IPS-18a (cell line): ENCODE measurements around the gene OTUB1.

Source experiments
- H3K27ac ChIP-seq: one replicate; pipeline ENCODE4 v1.5.1; 2013; ENCODE audit warnings: low read length
- H3K27me3 ChIP-seq: one replicate; pipeline ENCODE4 v1.6.1; 2013; ENCODE audit warnings: mild to moderate bottlenecking, low read length; ENCODE audit not compliant: control insufficient read depth, insufficient read depth
- H3K36me3 ChIP-seq: one replicate; pipeline ENCODE4 v1.6.1; 2013; ENCODE audit warnings: low read depth, low read length; ENCODE audit not compliant: control insufficient read depth
- H3K4me1 ChIP-seq: one replicate; pipeline ENCODE4 v1.6.1; 2013; ENCODE audit warnings: low read depth, low read length; ENCODE audit not compliant: control insufficient read depth
- H3K4me3 ChIP-seq: one replicate; pipeline ENCODE4 v1.5.1; 2013; ENCODE audit warnings: low read length
- H3K9ac ChIP-seq: one replicate; pipeline ENCODE4 v1.6.1; 2013; ENCODE audit warnings: mild to moderate bottlenecking, low read length, moderate library complexity
- H3K9me3 ChIP-seq: one replicate; pipeline ENCODE4 v1.6.1; 2013; ENCODE audit warnings: low read depth, low read length; ENCODE audit not compliant: control insufficient read depth

Gene OTUB1

GRCh38 chr11:63986156-63986931 is at the start of gene OTUB1:
OTUB1 (plus strand) TSS chr11:63986438; CDS start chr11:63986457, 19 bp downstream.
- peak within 1 kb of the TSS; percentile 69 for H3K4me3 ChIP-seq
- H3K36me3 ChIP-seq = peaks cover 22% of the 10 kb centered on the region
- peaks cover 5% of the 10 kb centered on the region for H3K4me1 ChIP-seq
- H3K9me3 ChIP-seq = no peaks in the 10 kb centered on the region
- peak within 1 kb of the TSS; percentile 7 for H3K27ac ChIP-seq
- peak within 1 kb of the TSS; percentile 87 for H3K9ac ChIP-seq
- H3K27me3 ChIP-seq = no peaks in the 10 kb centered on the region

- Histone ChIP-seq H3K27ac (no peak overlapping the region), H3K4me1 (no peaks in the 10 kb centered on the region), H3K9me3 (no peaks in the 10 kb centered on the region), H3K36me3 (peaks cover 4% of the 10 kb centered on the region), H3K4me3 (peak overlapping the region; percentile 76), H3K27me3 (no peaks in the 10 kb centered on the region), H3K9ac (peak overlapping the region; percentile 43)
These were observed 48.3 kb upstream of the OTUB1 start for GRCh38 chr11:63937713-63938478.

GRCh38 chr11:63938479-63939396 is 47.5 kb upstream of the OTUB1 start, which contains the start of gene NAA40:
NAA40 (plus strand) TSS chr11:63939002; CDS start chr11:63939097, 95 bp downstream.
- Histone ChIP-seq H3K27me3 (no peaks in the 10 kb centered on the region), H3K4me3 (peak within 1 kb of the TSS; percentile 88), H3K4me1 (no peaks in the 10 kb centered on the region), H3K9ac (peak within 1 kb of the TSS; percentile 74), H3K36me3 (peaks cover 4% of the 10 kb centered on the region), H3K9me3 (no peaks in the 10 kb centered on the region), H3K27ac (peak within 1 kb of the TSS; percentile 53)

- Histone ChIP-seq H3K9me3 (no peaks in the 10 kb centered on the region), H3K27ac (peak overlapping the region; percentile 53), H3K4me3 (peak overlapping the region; percentile 88), H3K9ac (peak overlapping the region; percentile 74), H3K4me1 (no peaks in the 10 kb centered on the region), H3K27me3 (no peaks in the 10 kb centered on the region), H3K36me3 (peaks cover 4% of the 10 kb centered on the region)
These were observed 46.8 kb upstream of the OTUB1 start for GRCh38 chr11:63939397-63939891.

- H3K9ac ChIP-seq = no peak overlapping the region
These were observed 45.5 kb upstream of the OTUB1 start for GRCh38 chr11:63940786-63941185.

GRCh38 chr11:63941901-63942300 is 44.3 kb upstream of the OTUB1 start:
- no peaks in the 10 kb centered on the region for H3K9me3 ChIP-seq
- H3K27ac ChIP-seq = no peak overlapping the region
- no peaks in the 10 kb centered on the region for H3K4me1 ChIP-seq
- no peaks in the 10 kb centered on the region for H3K27me3 ChIP-seq
- H3K36me3 ChIP-seq = peaks cover 14% of the 10 kb centered on the region
- H3K9ac ChIP-seq = no peak overlapping the region
- H3K4me3 ChIP-seq = no peak overlapping the region

More at GRCh38 chr11:63940786-63941185, 45.5 kb upstream of the OTUB1 start:
- H3K9me3 ChIP-seq = no peaks in the 10 kb centered on the region
- H3K4me3 ChIP-seq = no peak overlapping the region
- no peak overlapping the region for H3K27ac ChIP-seq
- no peaks in the 10 kb centered on the region for H3K27me3 ChIP-seq
- peaks cover 4% of the 10 kb centered on the region for H3K36me3 ChIP-seq
- H3K4me1 ChIP-seq = no peaks in the 10 kb centered on the region

- Histone ChIP-seq H3K36me3 (peaks cover 17% of the 10 kb centered on the region), H3K9me3 (no peaks in the 10 kb centered on the region), H3K27me3 (no peaks in the 10 kb centered on the region), H3K9ac (no peak overlapping the region), H3K27ac (no peak overlapping the region), H3K4me3 (no peak overlapping the region), H3K4me1 (no peaks in the 10 kb centered on the region)
These were observed 43.4 kb upstream of the OTUB1 start for GRCh38 chr11:63942803-63943202.

- Histone ChIP-seq H3K4me1 (no peaks in the 10 kb centered on the region), H3K27ac (no peak overlapping the region), H3K9ac (no peak overlapping the region), H3K4me3 (no peak overlapping the region), H3K27me3 (no peaks in the 10 kb centered on the region), H3K36me3 (peaks cover 21% of the 10 kb centered on the region), H3K9me3 (no peaks in the 10 kb centered on the region)
These were observed 41.3 kb upstream of the OTUB1 start for GRCh38 chr11:63944987-63945386.

- Histone ChIP-seq H3K4me3 (no peak overlapping the region), H3K9ac (no peak overlapping the region), H3K4me1 (no peaks in the 10 kb centered on the region), H3K27me3 (no peaks in the 10 kb centered on the region), H3K9me3 (no peaks in the 10 kb centered on the region), H3K27ac (no peak overlapping the region), H3K36me3 (peaks cover 21% of the 10 kb centered on the region)
These were observed 40.6 kb upstream of the OTUB1 start for GRCh38 chr11:63945477-63946163.

GRCh38 chr11:63951779-63952536 is 34.3 kb upstream of the OTUB1 start:
- H3K27ac ChIP-seq = no peak overlapping the region
- no peaks in the 10 kb centered on the region for H3K9me3 ChIP-seq
- H3K4me1 ChIP-seq = no peaks in the 10 kb centered on the region
- H3K9ac ChIP-seq = no peak overlapping the region
- H3K27me3 ChIP-seq = no peaks in the 10 kb centered on the region
- no peak overlapping the region for H3K4me3 ChIP-seq
- H3K36me3 ChIP-seq = peaks cover 51% of the 10 kb centered on the region
